Measurements from ENCODE around the gene INTS14.

Gene INTS14

DNA sequence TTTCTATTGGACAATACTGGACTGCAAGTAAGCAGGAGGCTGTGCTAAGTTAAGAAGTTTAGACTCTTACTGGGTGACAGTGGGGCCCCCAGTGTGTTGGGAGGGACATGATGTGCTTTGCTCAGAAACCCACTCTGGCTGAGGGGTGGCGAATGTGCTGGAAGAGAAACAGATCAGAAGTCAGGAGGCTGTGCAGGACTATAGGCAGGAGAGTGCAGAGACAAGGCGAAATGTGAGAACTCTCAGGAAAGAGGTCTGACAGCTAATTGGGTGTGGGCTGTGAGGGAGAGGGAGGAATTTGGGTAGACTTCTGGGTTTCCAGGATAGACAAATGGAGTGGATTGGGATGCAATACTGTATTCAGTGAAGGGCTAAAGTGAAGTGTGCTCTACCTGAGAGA, 22.8 kb upstream of the INTS14 start:
- TF ChIP-seq, protein P1, sequence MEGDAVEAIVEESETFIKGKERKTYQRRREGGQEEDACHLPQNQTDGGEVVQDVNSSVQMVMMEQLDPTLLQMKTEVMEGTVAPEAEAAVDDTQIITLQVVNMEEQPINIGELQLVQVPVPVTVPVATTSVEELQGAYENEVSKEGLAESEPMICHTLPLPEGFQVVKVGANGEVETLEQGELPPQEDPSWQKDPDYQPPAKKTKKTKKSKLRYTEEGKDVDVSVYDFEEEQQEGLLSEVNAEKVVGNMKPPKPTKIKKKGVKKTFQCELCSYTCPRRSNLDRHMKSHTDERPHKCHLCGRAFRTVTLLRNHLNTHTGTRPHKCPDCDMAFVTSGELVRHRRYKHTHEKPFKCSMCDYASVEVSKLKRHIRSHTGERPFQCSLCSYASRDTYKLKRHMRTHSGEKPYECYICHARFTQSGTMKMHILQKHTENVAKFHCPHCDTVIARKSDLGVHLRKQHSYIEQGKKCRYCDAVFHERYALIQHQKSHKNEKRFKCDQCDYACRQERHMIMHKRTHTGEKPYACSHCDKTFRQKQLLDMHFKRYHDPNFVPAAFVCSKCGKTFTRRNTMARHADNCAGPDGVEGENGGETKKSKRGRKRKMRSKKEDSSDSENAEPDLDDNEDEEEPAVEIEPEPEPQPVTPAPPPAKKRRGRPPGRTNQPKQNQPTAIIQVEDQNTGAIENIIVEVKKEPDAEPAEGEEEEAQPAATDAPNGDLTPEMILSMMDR (IDR thresholded peaks at IDR 0.05; ENCODE audit: low read depth, low read length, missing control alignments) = no peak
- DNase-seq (ENCODE audit: low read depth) = no peak
- in situ Hi-C loops (cut with HindIII; ENCODE audit: low sequenced_read_pairs) = loop anchor here (25.0 kb wide), 1 partner anchor 229 kb away; the partner anchor contains the start of gene RAB11A
- H3K4me3 ChIP-seq (ENCODE audit: low read depth, low read length) = no peak overlapping the region

DNA sequence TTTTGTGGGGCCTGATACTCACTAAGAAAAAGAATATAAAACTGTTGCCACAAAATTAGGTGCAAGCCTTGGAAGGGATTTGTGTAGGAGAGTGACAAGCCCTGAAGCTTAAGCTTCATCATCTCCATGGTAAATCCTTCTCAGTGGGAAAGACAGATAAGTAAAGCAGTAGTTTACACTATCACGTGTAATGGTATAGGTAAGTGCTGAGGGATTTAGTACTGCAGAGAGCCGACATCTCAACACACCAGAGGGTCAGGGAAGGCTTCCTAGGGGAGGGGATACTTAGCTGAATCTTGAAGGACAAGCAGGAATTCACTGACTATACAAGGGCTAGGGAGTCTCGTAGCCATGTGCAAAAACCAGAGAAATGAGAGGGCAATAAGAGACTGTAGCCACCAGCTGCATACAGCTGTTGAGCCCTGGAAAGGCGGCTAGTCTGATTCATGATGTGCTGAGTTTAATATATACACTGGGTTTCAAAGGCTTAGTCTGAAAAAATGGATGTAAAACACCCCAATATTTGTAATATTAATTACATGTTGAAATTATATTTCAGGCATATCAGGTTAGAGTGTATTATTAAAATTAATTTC, 21.9 kb upstream of the INTS14 start:
- in situ Hi-C loops (cut with HindIII; ENCODE audit: low sequenced_read_pairs) = loop anchor here (25.0 kb wide), 1 partner anchor 229 kb away; the partner anchor contains the start of gene RAB11A
- H3K4me3 ChIP-seq (ENCODE audit: low read depth, low read length) = no peak overlapping the region
- no peak for DNase-seq (ENCODE audit: low read depth)
- TF ChIP-seq, protein P1 (IDR thresholded peaks at IDR 0.05; ENCODE audit: low read depth, low read length, missing control alignments) = no peak

DNA sequence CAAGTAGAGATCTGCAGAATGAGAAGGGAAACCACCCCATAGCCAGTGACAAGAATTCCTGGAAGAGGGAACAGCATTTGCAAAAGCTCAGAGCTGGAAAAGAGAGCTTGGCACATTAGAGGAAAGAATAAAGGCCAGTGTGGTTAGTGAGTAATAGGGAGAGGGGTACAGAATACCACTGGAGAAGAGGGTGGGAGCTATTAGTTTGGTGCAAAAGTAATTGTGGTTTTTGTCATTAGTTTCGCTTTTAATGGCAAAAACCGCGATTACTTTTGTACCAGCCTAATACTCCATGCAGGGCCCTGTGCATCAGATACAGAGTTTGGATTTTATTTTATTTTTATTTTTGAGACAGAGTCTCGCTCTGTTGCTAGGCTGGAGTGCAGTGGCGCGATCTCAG, 20.6 kb upstream of the INTS14 start:
- in situ Hi-C loops (cut with HindIII; ENCODE audit: low sequenced_read_pairs) = loop anchor here (25.0 kb wide), 1 partner anchor 231 kb away; the partner anchor contains the start of gene RAB11A
- H3K4me3 ChIP-seq (ENCODE audit: low read depth, low read length) = no peak overlapping the region
- no peak for DNase-seq (ENCODE audit: low read depth)
- TF ChIP-seq, protein P1 (IDR thresholded peaks at IDR 0.05; ENCODE audit: low read depth, low read length, missing control alignments) = no peak

DNA sequence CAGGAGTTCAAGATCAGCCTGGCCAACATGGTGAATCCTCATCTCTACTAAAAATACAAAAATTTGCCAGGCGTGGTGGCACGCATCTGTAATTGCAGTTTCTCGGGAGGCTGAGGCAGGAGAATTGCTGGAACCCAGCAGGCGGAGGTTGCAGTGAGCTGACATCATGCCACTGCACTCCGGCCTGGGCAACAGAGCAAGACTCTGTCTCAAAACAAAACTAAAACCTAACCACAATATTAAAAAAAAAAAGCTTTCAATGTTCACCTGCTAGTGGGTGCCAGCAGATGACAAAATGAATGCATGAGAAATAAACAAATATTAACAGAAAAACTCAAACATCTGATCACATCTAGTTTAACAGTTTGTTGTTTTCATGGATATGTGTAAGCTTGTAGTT, 19.8 kb upstream of the INTS14 start:
- DNase-seq (ENCODE audit: low read depth) = no peak
- TF ChIP-seq, protein P1 (IDR thresholded peaks at IDR 0.05; ENCODE audit: low read depth, low read length, missing control alignments) = no peak
- in situ Hi-C loops (cut with HindIII; ENCODE audit: low sequenced_read_pairs) = loop anchor here (25.0 kb wide), 1 partner anchor 232 kb away; the partner anchor contains the start of gene RAB11A
- no peak overlapping the region for H3K4me3 ChIP-seq (ENCODE audit: low read depth, low read length)

DNA sequence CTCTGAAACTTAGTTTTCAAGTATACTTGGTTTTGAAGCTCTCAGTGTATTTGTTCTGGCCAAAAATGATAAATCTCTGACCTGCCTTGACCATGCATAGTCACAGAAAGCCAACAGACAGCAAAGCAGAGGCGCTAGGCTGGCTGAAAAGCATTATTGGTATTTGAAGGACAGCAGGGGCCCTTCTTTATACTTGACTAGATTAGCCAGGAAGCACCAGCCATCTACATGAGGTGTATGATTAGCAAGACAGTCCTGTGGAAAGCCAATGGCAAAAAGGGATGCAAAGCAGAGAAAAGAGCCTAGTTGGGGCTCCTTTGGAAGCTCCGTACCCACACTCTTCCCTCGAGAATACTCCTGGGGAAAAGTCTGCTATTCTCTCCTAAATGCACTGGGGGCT, 18.6 kb upstream of the INTS14 start:
- no peak overlapping the region for H3K4me3 ChIP-seq (ENCODE audit: low read depth, low read length)
- DNase-seq (ENCODE audit: low read depth) = no peak
- in situ Hi-C loops (cut with HindIII; ENCODE audit: low sequenced_read_pairs) = loop anchor here (25.0 kb wide), 1 partner anchor 233 kb away; the partner anchor contains the start of gene RAB11A
- TF ChIP-seq, protein P1 (IDR thresholded peaks at IDR 0.05; ENCODE audit: low read depth, low read length, missing control alignments) = no peak

DNA sequence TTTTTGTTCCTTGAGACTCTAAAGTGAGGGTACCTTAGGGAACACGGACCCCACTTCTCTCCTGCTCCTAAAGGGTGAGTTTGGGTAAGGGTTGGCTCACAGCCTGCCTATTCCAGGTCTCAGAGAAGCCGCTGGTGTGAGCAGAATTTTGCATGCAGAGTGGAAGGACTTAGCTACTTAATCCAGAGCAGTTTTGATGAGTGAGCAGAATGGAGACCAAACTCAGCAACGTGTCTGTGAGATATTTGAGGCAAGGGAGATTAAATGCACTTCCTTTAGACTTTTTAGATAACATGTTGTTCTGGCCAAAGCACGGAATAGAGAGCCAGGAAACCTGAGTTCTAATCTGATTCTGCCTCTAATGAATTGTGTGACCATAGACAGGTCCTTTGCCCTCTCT, 15.9 kb upstream of the INTS14 start:
- no peak overlapping the region for H3K4me3 ChIP-seq (ENCODE audit: low read depth, low read length)
- TF ChIP-seq, protein P1 (IDR thresholded peaks at IDR 0.05; ENCODE audit: low read depth, low read length, missing control alignments) = no peak
- DNase-seq (ENCODE audit: low read depth) = no peak
- in situ Hi-C loops (cut with HindIII; ENCODE audit: low sequenced_read_pairs) = loop anchor here (25.0 kb wide), 1 partner anchor 235 kb away; the partner anchor contains the start of gene RAB11A

Measured in astrocyte of the cerebellum (primary cell).